ENCODE measurements around the gene GRM8.
"Not testable (repeated sequence)": the region's sequence is repeated elsewhere in the genome, so short reads cannot be mapped to it uniquely, and the experiment has no call there.

The GRM8 gene

DNA sequence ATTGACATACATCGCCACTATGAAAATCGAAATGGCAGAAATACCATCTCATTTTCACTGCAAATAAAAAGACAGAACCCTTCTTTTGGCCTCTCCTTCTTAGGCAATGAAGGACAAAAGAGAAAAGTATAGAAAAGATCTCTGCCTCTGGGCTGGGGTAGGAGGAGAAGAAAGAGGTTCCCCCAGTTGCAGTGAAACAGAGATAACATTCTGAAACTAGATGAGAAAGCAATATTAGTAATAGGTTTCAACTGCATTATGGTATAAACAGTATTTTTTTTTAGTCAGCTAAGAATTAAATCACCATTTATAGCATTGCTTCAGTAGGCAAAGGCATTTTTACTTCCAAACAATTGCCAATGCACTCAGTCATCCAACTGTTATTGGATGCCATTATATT lies 347.5 kb downstream of the GRM8 start:
- DNase-seq = not testable (repeated sequence)

GRCh38 chr7:126901041-126901765 lies 351.5 kb downstream of the GRM8 start:
- not testable (repeated sequence) for DNase-seq

GRCh38 chr7:126887980-126888379 lies 364.8 kb downstream of the GRM8 start:
- not testable (repeated sequence) for DNase-seq

DNA sequence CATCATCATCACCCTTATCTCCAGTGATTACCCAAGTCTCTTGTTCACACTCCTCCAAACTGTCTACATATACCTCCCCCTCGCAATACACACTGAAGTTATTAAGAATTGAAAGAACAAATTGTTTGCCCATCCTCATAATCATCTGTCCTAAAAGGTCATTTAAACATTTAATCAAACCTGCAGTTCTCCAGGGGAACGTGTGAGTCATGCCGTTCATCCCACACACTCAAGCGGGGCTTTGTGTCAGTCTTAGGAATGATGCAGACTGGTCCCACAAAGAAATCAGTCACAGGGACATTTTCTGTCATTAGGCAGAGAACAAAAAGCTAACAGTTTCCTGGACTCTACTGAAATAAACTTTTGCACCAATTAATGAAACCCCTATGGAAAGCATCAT lies 365.2 kb downstream of the GRM8 start:
- DNase-seq = not testable (repeated sequence)

- not testable (repeated sequence) for DNase-seq
Observed at GRCh38 chr7:126882730-126883129, 370.0 kb downstream of the GRM8 start.

- DNase-seq = not testable (repeated sequence)
Observed at GRCh38 chr7:126881908-126882307, 370.8 kb downstream of the GRM8 start.

GRCh38 chr7:126881315-126881714 lies 371.4 kb downstream of the GRM8 start:
- no peak for DNase-seq

- not testable (repeated sequence) for DNase-seq
Observed at GRCh38 chr7:126876536-126876935, 376.2 kb downstream of the GRM8 start.

GRCh38 chr7:126856691-126857291 lies 395.9 kb downstream of the GRM8 start:
- no peak for DNase-seq

DNA sequence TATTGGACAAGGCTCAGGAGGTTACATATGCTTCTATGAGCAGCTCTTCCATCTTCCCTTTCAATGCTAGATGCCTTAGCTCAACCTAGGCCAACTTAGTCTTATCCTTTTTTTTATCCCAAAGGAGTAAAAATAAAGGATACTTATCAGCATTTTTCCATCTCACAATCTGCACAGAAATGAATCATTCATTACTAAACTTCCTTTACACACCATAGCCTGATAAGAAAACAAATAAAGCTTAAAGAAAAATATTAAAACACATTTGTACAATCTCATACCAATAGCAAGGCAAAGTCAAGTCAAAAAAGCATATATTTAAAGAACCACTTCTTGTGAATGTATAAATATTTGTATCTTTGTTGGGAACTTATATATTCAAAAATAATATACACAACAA lies 407.4 kb downstream of the GRM8 start:
- DNase-seq = no peak

- DNase-seq = no peak
Observed at GRCh38 chr7:126843883-126844282, 408.9 kb downstream of the GRM8 start.

- no peak for DNase-seq
Observed at GRCh38 chr7:126843336-126843735, 409.4 kb downstream of the GRM8 start.

DNA sequence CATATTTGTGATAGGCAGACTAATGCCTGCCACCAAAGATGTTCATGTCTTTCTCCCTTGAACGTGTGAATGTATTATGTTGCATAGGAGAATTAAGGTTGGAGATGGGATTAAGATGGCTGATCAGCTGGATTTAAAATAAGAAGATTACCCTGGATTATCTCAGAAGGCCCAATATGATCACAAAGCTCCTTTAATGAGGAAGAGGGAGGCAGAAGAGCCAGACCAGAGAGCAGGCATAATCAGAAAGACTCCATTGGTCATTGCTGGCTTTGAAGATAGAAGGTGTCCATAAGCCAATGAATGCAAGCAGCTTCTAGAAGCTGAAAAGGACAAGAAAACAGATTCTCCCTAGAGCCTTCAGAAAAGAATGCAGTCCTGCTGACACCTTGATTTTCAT lies 410.3 kb downstream of the GRM8 start:
- DNase-seq = no peak

DNA sequence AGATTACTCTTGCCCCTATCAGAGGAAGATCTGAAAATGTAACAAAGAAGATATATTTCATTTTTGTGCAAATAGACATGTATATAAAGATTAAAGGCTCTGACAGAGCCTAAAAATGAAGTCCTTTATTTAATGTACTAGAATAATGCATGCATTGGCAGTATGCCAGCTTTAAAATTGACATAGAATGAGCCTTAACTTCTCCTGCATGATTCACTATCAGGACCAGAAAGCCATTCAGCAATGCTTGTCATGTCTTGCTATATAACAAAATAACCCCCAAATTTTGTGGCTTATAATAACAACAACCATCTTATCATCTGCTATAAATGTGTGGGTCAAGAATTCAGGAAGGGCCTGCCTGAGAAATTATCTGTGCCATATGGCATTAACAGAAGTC lies 411.9 kb downstream of the GRM8 start:
- no peak for DNase-seq

- no peak for DNase-seq
Observed at GRCh38 chr7:126839624-126840023, 413.1 kb downstream of the GRM8 start.

- no peak for DNase-seq
Observed at GRCh38 chr7:126838194-126838593, 414.5 kb downstream of the GRM8 start.

- DNase-seq = not testable (repeated sequence)
Observed at GRCh38 chr7:126831241-126831640, 421.5 kb downstream of the GRM8 start.

DNA sequence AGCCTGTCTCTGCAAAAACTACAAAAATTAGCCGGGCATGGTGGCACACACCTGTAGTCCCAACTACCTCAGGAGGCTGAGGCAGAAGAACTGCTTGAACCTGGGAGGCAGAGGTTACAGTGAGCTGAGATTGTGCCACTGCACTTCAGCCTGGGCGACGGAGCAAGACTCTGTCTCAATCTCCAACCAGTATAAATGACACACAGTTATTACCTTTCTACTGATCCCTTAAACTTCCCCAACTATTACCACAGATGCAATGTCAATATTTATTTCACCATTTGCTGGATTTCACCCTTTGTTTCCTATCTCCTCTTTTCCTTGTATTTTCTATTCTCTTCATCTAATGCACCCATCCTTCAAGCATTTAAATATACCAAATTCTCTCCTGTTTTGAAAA lies 431.8 kb downstream of the GRM8 start:
- no peak for DNase-seq

GRCh38 chr7:126819197-126819484 lies 433.6 kb downstream of the GRM8 start:
- no peak for DNase-seq

DNA sequence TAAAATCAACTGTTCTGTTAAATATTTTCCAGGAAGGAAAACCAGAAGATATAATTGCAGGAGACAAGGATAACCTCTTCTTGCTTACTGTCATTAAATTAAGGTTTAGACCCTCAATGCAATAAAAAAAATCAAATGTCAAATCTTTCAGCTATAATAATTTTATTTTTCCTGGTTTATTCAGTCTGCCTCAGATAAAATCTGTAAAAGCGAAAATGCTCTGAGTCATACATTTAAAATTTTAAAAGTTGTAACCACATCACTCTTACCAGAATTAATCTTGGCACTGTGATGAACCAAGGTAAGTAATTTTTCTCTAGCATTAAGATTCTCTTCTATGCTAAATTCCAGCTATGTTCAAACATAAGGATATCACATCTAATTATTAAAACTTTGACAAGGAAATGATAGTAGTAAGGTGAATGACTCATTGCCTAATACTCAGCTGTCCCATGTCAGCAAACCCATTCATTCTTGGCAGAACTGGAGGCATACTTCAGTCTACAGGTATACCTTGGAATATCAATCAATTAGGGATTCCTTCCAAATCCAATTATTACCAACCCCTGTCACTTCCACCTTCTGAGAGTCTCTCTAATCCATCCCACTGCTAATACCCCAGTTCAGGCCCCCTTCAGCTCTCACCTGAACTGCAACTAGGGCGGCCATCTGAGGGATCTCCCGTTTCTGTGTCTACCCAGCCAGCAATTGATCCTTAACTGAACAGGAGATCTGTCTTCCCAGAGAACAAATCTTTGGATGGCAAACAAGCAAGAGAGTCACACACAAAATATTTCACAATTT lies 434.1 kb downstream of the GRM8 start:
- no peak for DNase-seq

GRCh38 chr7:126809188-126809587 lies 443.6 kb downstream of the GRM8 start:
- no peak for DNase-seq

DNA sequence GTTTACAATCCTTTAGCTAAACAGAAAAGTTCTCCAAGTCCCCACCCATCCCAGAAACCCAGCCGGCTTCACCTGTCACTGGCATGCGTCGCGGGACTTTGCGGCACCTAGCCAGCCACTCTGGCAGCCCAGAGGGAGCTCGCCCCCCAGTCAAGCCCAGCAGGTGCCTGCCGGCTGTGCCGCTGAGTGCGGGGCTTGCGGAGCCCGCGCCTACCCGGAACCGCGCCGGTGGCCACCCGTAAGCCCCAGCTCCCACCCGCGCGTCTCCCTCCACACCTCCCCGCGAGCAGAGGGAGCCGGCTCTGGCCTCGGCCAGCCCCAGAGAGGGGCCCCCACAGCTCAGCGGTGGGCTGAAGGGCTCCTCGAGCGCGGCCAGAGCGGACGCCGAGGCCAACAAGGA lies 446.1 kb downstream of the GRM8 start:
- no peak for DNase-seq

- DNase-seq = no peak
Observed at GRCh38 chr7:126805351-126805750, 447.4 kb downstream of the GRM8 start.

DNA sequence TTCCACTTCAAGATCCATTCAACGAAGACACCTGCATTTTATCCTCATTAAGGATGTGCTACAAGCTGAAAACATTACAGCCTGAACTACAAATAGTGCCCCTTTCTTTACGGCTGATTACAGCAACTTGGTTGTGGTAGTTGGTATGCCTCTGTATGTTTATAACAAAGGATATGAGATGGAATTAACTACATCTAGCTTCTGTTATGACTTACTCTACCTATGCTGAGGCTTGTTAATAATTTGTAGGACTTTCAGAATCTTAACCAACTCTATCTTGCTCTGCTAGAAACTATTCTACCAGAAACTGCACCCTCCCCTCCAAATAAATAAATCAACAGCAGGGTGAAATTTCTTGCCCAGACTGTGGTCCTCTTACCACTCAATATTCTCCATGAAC lies 448.1 kb downstream of the GRM8 start:
- no peak for DNase-seq
